Measurements from ENCODE around the gene RDH13.
"Not testable (repeated sequence)": the region's sequence is repeated elsewhere in the genome, so short reads cannot be mapped to it uniquely, and the experiment has no call there.

The RDH13 gene

GRCh38 chr19:55075371-55075998, 12.5 kb upstream of the RDH13 start, which contains the start of gene EPS8L1:
EPS8L1 (plus strand) TSS chr19:55075869; CDS start chr19:55076445, 576 bp downstream.
- DNase-seq, result peak in 1 of 2 experiments; percentile 53

DNA sequence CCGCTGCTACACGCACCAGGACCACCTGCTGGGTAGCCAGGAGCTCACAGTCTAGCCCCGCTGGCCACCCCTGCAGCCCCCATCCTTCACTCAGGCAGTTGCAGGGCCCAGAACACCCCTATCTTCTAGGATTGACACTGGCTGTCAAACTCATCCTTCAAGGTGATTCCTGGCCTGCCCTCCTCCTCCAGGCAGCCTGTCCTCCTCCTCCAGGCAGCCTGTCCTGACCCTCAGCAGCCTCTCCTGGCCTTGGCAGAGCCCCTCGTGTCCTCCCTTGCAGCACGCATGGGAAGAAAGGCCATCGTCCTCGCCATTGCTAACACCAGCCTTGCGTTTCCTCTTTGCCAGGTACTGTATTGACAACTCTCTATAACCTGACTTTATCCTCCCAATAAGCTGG, 9.0 kb upstream of the RDH13 start:
- no peak for DNase-seq

- no peak for DNase-seq
Observed at GRCh38 chr19:55071129-55071502, 8.2 kb upstream of the RDH13 start.

DNA sequence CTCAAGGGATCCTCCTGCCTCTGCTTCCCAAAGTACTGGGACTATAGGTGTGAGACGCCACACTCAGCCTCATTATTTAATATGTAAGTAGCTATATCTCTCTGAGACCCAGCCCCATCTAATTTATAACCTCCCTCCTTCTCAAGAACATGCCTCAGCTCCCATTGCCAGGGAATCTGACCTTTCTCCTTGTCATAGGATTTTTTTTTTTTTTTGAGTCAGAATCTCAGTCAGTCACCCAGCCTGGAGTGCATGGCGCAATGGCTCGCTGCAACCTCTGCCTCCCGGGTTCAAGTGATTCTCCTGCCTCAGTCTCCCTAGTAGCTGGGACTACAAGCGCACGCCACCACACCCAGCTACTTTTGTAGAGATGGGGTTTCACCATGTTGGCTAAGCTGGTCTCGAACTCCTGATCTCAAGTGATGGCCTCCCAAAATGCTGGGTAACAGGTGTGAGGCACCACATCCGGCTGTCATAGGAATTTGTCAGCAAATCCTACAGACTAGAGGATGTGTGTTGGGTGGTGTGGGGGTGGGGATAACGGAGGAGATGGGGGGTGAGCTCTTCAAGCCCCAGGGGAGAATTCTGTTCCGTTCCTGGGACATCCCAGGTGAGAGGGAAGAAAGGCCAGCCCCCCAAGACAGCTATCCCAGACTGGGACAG, 7.6 kb upstream of the RDH13 start:
- no peak for DNase-seq

GRCh38 chr19:55069865-55070197, 6.9 kb upstream of the RDH13 start:
- DNase-seq, result no peak

DNA sequence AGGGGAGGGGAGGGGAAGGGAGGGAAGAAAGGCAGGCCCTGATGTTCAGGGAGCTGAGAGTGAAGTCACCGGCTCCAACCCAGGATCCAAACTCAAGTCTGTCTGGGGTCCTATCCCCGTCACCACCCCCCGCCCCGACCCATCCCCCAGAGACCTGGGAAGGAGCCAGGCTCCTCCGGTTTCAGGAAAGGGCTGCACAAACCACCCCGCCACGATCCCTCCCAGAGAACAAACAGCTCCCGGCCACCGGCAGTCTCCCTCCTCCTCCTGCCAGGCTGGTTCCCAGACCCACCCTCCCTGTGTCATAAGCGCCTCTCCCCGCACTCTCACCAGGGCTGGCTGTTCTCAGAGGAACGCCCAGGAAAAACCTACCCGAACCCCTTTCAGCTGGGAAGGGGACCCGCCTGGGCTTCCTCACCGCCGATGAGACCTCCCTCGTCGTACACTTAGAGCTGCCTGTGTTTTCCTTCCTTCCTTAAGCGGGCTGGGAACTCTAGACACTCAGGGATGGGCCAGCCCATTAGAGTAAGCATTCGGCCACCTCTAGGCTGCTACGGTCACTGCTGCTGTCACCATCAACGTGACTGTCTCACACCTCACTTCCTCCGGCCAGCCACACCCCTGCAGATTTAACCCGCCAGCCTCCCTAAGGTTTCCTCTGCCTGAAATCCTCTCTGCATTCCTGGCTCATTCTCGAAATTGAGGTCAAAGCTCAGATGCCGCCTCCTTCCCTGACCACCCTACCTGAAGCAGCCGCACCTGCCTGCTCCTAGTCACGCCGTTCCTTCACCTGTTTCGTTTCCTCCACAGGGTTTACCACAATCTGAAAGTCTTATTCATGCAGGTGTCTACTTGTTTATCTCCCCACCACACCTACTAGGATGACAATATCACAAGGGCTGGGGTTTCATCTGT, 6.3 kb upstream of the RDH13 start:
- peak; percentile 55 to 79 for DNase-seq

- DNase-seq, result no peak
Observed at GRCh38 chr19:55067869-55068268, 4.9 kb upstream of the RDH13 start.

- DNase-seq, result no peak
Observed at GRCh38 chr19:55066107-55066709, 3.3 kb upstream of the RDH13 start.

DNA sequence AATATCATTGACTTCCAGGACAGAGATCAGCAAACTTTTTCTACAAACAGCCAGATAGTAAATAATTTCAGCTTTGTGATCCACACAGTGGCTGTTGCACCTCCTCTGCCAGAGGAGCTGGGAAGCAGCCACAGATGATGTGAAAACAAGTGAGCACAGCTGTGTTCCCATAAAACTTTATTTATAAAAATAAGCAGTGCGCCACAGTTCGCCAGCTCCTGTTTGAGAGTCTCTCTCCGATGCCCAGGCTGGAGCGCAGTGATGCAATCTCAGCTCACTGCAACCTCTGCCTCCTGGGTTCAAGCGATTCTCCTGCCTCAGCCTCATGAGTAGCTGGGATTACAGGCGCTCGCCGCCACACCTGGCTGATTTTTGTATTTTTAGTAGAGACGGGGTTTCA, 2.6 kb upstream of the RDH13 start:
- not testable (repeated sequence) for DNase-seq

- DNase-seq, result no peak
Observed at GRCh38 chr19:55063492-55063843, 520 bp upstream of the RDH13 start.

- not testable (repeated sequence) for DNase-seq
Observed at GRCh38 chr19:55060287-55060686, 2.7 kb downstream of the RDH13 start.

DNA sequence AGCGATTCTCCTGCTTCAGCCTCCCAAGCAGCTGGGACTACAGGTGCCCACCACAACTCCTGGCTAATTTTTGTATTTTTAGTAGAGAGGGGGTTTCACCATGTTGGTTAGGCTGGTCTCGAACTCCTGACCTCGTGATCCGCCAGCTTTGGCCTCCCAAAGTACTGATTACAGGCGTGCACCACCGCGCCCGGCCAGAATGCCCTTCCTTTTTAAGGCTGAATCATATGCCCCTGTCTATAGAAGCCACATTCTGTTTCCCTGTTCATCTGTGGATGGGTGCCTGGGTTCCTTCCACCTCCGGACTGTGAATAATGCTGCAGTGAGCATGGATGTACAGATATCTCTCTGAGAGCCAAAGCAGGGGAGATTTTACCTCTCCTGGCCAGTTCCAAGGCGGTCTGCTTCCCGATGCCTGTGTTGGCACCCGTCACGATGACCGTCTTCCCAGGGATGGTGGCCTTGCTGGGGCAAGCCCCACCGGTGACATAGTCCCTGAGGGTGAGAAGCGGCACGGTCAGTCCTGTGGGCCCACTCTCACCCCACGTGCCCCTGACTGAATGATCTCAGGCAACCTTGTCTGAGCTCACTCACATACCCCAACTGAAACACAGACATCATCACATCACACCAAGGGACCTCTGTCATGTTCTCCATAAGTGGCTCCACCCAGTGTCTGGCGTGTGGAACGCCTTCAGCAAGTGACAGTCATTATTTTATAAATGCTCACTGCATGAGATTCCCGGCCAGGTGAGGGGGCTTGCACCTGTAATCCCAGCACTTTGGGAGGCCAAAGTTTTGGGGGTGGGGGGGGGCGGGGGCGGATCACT, 4.0 kb downstream of the RDH13 start:
- no peak for DNase-seq

- DNase-seq, result no peak
Observed at GRCh38 chr19:55056827-55057226, 6.1 kb downstream of the RDH13 start.

DNA sequence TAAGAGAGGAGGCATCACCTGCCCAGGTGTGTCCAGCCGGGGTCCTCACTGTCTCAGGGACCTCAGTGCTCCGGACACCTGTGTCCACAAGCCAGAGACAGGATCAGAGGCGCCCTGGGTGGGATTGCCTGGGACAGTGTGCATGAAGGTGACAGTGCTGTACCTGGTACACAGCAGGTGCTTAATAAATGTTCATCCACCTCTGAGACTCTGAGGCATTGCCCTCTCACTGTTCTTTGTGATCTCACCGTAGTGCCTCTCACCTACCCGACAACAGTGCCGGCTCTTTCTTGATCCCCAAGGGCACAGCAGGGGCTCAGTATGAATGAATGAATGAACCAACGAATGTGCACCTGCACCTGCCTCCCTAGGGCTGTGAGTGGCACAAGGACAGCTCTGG, 9.2 kb downstream of the RDH13 start:
- DNase-seq, result no peak

DNA sequence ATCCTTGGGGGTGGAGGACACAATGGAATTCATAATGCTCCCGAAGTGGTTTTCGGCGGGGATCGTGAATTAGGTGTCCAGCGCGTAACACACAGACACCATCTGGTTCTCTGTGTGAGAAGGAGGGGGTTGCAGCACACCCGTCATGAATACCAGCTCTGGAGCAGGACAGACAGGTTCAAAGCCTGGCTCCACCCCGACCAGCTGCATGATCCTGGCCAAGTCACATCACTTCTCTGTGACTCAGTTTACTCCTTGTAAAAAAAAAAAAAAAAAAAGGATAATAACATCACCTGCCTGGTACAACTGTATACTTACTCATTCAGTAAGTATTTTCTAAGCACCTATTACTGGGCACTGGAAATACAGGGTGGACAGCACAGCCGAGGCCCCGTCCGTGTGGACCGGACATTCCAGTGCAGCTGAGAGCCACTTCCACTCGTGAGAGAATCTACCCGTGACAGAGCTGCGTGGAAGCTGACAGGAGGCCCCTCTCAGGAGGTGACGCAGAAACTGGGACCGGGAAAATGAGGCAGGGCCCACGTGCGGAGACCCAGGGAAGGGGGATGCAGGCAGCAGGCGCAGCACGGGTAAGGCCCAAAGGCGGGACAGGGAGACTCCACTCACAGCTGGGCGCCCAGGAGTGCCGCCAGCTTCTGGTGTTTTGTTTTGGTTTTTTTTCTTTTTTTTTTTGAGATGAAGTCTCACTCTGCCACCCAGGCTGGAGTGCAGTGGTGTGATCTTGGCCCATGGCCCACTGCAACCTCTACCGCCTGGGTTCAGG, 12.0 kb downstream of the RDH13 start:
- DNase-seq, result no peak

- DNase-seq, result no peak
Observed at GRCh38 chr19:55048446-55048845, 14.5 kb downstream of the RDH13 start.

- DNase-seq, result no peak
Observed at GRCh38 chr19:55047951-55048350, 15.0 kb downstream of the RDH13 start.

- DNase-seq, result no peak
Observed at GRCh38 chr19:55046975-55047622, 15.8 kb downstream of the RDH13 start.

GRCh38 chr19:55044771-55045716, 17.9 kb downstream of the RDH13 start:
- DNase-seq, result no peak

DNA sequence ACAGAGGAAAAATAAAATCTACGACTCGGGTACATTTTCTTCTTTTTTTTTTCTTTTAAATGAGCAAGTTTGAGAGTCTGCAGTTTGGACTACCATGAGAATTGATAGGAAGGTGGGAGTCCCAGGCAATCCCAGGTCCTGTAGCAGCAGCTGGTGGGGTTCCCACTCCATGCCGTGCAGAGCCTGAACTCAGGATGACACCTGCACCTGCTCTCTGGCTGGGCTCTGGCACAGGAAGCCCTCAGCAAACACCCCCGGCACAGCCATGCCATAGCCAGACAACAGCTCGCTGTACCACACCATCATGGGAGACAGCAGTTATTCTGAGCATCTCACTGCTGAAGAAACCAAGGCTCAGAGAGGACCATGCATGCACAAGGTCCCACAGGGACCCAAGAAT, 18.7 kb downstream of the RDH13 start:
- DNase-seq, result no peak
